ENCODE data around the gene HOXB2. TPM values are rescaled to one million over a fixed set of nuclear protein-coding genes. Genes with fewer than 3 reads are reported as not detected.
"Not testable (repeated sequence)": the region's sequence is repeated elsewhere in the genome, so short reads cannot be mapped to it uniquely, and the experiment has no call there.

HOXB2 gene
- total RNA-seq, 1 donor from 2014 or later: 1.9 TPM

DNA sequence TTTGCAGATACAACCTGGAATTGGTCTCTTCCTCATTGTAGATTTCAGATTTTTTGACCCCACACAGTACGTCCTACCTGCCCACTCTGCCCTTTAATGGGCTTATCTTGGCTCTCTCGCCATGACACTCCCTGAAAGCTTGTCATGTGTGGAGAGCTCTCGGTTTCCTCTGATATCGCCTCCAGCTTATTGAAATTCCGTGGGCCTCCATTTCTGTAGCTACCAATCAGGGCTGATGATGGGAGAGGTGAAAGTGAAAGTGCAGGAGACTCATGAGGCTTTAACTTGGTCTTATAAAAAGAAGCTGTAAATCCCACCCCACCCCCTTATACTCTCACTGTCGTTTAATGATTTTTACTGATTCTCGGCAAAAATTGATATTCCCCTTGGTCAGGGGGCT lies 31.8 kb downstream of the HOXB2 start:
- Histone ChIP-seq H3K4me3 (no peak overlapping the region), H3K27me3 (ENCODE audit: low read depth) (peaks cover 100% of the 10 kb centered on the region)

GRCh38 chr17:48510761-48511604 lies 33.9 kb downstream of the HOXB2 start:
- no peak for DNase-seq
- Histone ChIP-seq H3K27me3 (ENCODE audit: low read depth) (peaks cover 100% of the 10 kb centered on the region), H3K27ac (replicated peaks) (no peak overlapping the region), H3K9me3 (replicated peaks) (no peaks in the 10 kb centered on the region), H3K4me1 (no peaks in the 10 kb centered on the region), H3K4me3 (no peak overlapping the region), H3K36me3 (no peaks in the 10 kb centered on the region)
- TF ChIP-seq CTCF (IDR thresholded peaks at IDR 0.05; ENCODE audit: borderline replicate concordance): no peak
- intact Hi-C loops (cut with micrococcal nuclease): no loop called here

More for the DNA sequence above, 31.8 kb downstream of the HOXB2 start:
- no peaks in the 10 kb centered on the region for H3K4me1 ChIP-seq
- no peaks in the 10 kb centered on the region for H3K36me3 ChIP-seq
- no peaks in the 10 kb centered on the region for H3K9me3 ChIP-seq (replicated peaks)
- no peak for DNase-seq
- H3K27ac ChIP-seq (replicated peaks): no peak overlapping the region
- TF ChIP-seq CTCF (IDR thresholded peaks at IDR 0.05; ENCODE audit: borderline replicate concordance): no peak
- intact Hi-C loops (cut with micrococcal nuclease): no loop called here

- H3K27ac ChIP-seq (replicated peaks): no peak overlapping the region
- H3K36me3 ChIP-seq: no peaks in the 10 kb centered on the region
- H3K27me3 ChIP-seq (ENCODE audit: low read depth): peaks cover 100% of the 10 kb centered on the region
- TF ChIP-seq CTCF (IDR thresholded peaks at IDR 0.05; ENCODE audit: borderline replicate concordance): no peak
- intact Hi-C loops (cut with micrococcal nuclease): no loop called here
- H3K9me3 ChIP-seq (replicated peaks): no peaks in the 10 kb centered on the region
- no peaks in the 10 kb centered on the region for H3K4me1 ChIP-seq
- no peak for DNase-seq
- no peak overlapping the region for H3K4me3 ChIP-seq
Measured at GRCh38 chr17:48510381-48510760, 34.5 kb downstream of the HOXB2 start.

DNA sequence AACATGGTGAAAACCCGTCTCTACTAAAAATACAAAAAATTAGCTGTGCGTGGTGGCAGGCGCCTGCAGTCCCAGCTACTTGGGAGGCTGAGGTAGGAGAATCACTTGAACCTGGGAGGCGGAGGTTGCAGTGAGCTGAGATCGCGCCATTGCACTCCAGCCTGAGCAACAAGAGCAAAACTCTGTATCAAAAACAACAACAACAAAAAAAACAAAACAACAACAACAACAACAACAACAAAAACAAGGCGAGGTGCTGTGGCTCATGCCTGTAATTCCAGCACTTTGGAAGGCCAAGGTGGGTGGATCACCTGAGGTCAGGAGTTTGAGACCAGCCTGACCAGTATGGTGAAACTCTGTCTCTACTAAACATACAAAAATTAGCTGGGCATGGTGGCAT lies 35.2 kb downstream of the HOXB2 start:
- H3K36me3 ChIP-seq; H3K4me3 ChIP-seq; H3K9me3 ChIP-seq (replicated peaks); DNase-seq; H3K27ac ChIP-seq (replicated peaks); H3K4me1 ChIP-seq; intact Hi-C loops (cut with micrococcal nuclease): not testable (repeated sequence)
- H3K27me3 ChIP-seq (ENCODE audit: low read depth): peaks cover 100% of the 10 kb centered on the region

- peaks cover 100% of the 10 kb centered on the region for H3K27me3 ChIP-seq (ENCODE audit: low read depth)
- H3K27ac ChIP-seq (replicated peaks): no peak overlapping the region
- no peaks in the 10 kb centered on the region for H3K36me3 ChIP-seq
- TF ChIP-seq CTCF (IDR thresholded peaks at IDR 0.05; ENCODE audit: borderline replicate concordance): no peak
- H3K4me3 ChIP-seq: no peak overlapping the region
- intact Hi-C loops (cut with micrococcal nuclease): no loop called here
- DNase-seq: no peak
- H3K9me3 ChIP-seq (replicated peaks): no peaks in the 10 kb centered on the region
- no peaks in the 10 kb centered on the region for H3K4me1 ChIP-seq
Measured at GRCh38 chr17:48506246-48506645, 38.7 kb downstream of the HOXB2 start.

GRCh38 chr17:48505788-48506187 lies 39.1 kb downstream of the HOXB2 start:
- DNase-seq: no peak
- Histone ChIP-seq H3K9me3 (replicated peaks) (no peaks in the 10 kb centered on the region), H3K27ac (replicated peaks) (no peak overlapping the region), H3K36me3 (no peaks in the 10 kb centered on the region), H3K27me3 (ENCODE audit: low read depth) (peaks cover 100% of the 10 kb centered on the region), H3K4me3 (no peak overlapping the region), H3K4me1 (no peaks in the 10 kb centered on the region)
- intact Hi-C loops (cut with micrococcal nuclease): no loop called here
- no peak for TF ChIP-seq CTCF (IDR thresholded peaks at IDR 0.05; ENCODE audit: borderline replicate concordance)

Data from left ventricle myocardium inferior (tissue), 1 donor.